Myocyte (in vitro differentiated cells): ENCODE data around the gene CD302. TPM values are rescaled to one million over a fixed set of nuclear protein-coding genes. Genes with fewer than 3 reads are reported as not detected.
A peak's percentile ranks its signal among the peaks of the same experiment; 100 is the strongest.
"Not testable (repeated sequence)": the region's sequence is repeated elsewhere in the genome, so short reads cannot be mapped to it uniquely, and the experiment has no call there.

Experiments used
- DNase-seq: peaks from one replicate; pipeline ENCODE4 v3.0.0-alpha.2; 2012; ENCODE audit warnings: low read depth
- polyA plus RNA-seq: library from polyadenylated mRNA; unstranded; fragments of >200 nt; gene quantifications from one replicate; pipeline ENCODE4 v1.2.1, GENCODE V29; 2012; ENCODE audit warnings: missing spikeins
- total RNA-seq: library from RNA; depleted of rRNA; stranded (reverse); fragments of >200 nt; gene quantifications from 2 replicates; pipeline ENCODE4 v1.2.3, GENCODE V29; 2014

Gene CD302
- 5.7 and 6.3 TPM in 2 replicates for total RNA-seq
- 2.7 TPM for polyA plus RNA-seq

GRCh38 chr2:159797543-159798375 lies at the start of gene CD302:
Gene CD302 (minus strand): TSS chr2:159798208. CDS start chr2:159798198, 10 bp downstream.
- DNase-seq = peak; percentile 53

GRCh38 chr2:159846564-159846963 lies 48.6 kb upstream of the CD302 start:
- DNase-seq = no peak

GRCh38 chr2:159840616-159841015 lies 42.6 kb upstream of the CD302 start:
- DNase-seq = no peak

GRCh38 chr2:159832858-159833257 lies 34.9 kb upstream of the CD302 start:
- no peak for DNase-seq

GRCh38 chr2:159832026-159832425 lies 34.0 kb upstream of the CD302 start:
- DNase-seq = no peak

- DNase-seq = no peak
Measured at GRCh38 chr2:159829376-159829775, 31.4 kb upstream of the CD302 start.

GRCh38 chr2:159828738-159829137 lies 30.7 kb upstream of the CD302 start:
- no peak for DNase-seq

GRCh38 chr2:159822478-159822833 lies 24.4 kb upstream of the CD302 start:
- not testable (repeated sequence) for DNase-seq

- DNase-seq = not testable (repeated sequence)
Measured at GRCh38 chr2:159821775-159822477, 23.9 kb upstream of the CD302 start.

- no peak for DNase-seq
Measured at GRCh38 chr2:159818940-159819339, 20.9 kb upstream of the CD302 start.

- DNase-seq = no peak
Measured at GRCh38 chr2:159817283-159817682, 19.3 kb upstream of the CD302 start.

GRCh38 chr2:159811232-159811631 lies 13.2 kb upstream of the CD302 start:
- no peak for DNase-seq

GRCh38 chr2:159808032-159808425 lies 10.0 kb upstream of the CD302 start:
- DNase-seq = no peak

- DNase-seq = peak; percentile 68
Measured at GRCh38 chr2:159807183-159808031, 9.4 kb upstream of the CD302 start.

GRCh38 chr2:159804941-159805340 lies 6.9 kb upstream of the CD302 start:
- no peak for DNase-seq

GRCh38 chr2:159803235-159803962 lies 5.4 kb upstream of the CD302 start:
- DNase-seq = no peak

GRCh38 chr2:159802673-159803072 lies 4.7 kb upstream of the CD302 start:
- no peak for DNase-seq

GRCh38 chr2:159799833-159800232 lies 1.8 kb upstream of the CD302 start:
- no peak for DNase-seq

- DNase-seq = no peak
Measured at GRCh38 chr2:159798376-159798725, 343 bp upstream of the CD302 start.

- DNase-seq = no peak
Measured at GRCh38 chr2:159797225-159797542, 824 bp downstream of the CD302 start.
